Lower leg skin (tissue), 3 donors: ENCODE data around the gene TMEM164.

Experiments
- POLR2A ChIP-seq, 2 donors: fragments of 450-650 bp; IDR thresholded peaks; one replicate each; pipeline ENCODE4 v1.6.1; 2016 to 2017; ENCODE audit warnings: antibody characterized with exemption in 2 of 2, mild to moderate bottlenecking in 1 of 2, moderate library complexity in 1 of 2
- TF ChIP-seq, protein P1 (sequence below), 3 donors: fragments of 450-650 bp; IDR thresholded peaks; one replicate each; pipeline ENCODE4 v1.5.1; 2016; ENCODE audit warnings: antibody characterized with exemption in 3 of 3, mild to moderate bottlenecking in 3 of 3, moderate library complexity in 2 of 3

DNA sequence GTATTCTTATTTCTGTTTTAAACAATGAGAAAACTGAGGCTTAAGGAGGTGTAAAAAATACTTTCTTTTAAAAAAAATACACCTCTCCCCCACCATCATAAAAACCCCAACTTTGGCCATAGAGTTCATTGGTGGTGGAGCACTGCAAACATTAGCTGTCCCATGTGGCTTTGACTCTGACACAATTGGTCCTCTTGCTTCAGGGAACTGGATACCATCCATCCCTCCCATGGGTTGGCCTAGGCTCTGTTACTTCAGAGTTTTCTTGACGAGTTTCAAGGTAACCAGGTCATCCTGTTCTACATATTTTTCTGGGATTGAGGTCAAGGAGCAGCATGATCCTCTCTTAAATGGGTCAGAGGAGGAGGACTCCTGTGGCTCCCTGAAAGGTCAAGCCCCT, 50.5 kb downstream of the TMEM164 start:
- TF ChIP-seq POLR2A (IDR thresholded peaks at IDR 0.05), result no peak
- TF ChIP-seq, protein P1, sequence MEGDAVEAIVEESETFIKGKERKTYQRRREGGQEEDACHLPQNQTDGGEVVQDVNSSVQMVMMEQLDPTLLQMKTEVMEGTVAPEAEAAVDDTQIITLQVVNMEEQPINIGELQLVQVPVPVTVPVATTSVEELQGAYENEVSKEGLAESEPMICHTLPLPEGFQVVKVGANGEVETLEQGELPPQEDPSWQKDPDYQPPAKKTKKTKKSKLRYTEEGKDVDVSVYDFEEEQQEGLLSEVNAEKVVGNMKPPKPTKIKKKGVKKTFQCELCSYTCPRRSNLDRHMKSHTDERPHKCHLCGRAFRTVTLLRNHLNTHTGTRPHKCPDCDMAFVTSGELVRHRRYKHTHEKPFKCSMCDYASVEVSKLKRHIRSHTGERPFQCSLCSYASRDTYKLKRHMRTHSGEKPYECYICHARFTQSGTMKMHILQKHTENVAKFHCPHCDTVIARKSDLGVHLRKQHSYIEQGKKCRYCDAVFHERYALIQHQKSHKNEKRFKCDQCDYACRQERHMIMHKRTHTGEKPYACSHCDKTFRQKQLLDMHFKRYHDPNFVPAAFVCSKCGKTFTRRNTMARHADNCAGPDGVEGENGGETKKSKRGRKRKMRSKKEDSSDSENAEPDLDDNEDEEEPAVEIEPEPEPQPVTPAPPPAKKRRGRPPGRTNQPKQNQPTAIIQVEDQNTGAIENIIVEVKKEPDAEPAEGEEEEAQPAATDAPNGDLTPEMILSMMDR (IDR thresholded peaks at IDR 0.05), result no peak
